H1 (cell line): ENCODE measurements around the gene SYT14. TPM values are rescaled to one million over a fixed set of nuclear protein-coding genes. Genes with fewer than 3 reads are reported as not detected.

ENCODE experiments used
- CTCF ChIA-PET: fragments of 300-600 bp; sonication (Branson Sonifier 250); formaldehyde crosslinking; loops from one replicate; lab custom pipeline; 2021; ENCODE audit not compliant: partially characterized antibody; lab: Charles Lee
- POLR2A ChIA-PET: fragments of 300-600 bp; sonication (Branson Sonifier 250); formaldehyde crosslinking; loops from one replicate; lab custom pipeline; 2021; ENCODE audit warnings: inconsistent platforms; ENCODE audit not compliant: partially characterized antibody; lab: Charles Lee
- DNase-seq, 2 experiments: peaks; one replicate each; pipeline versions ENCODE4 v3.0.0 to v3.0.0-alpha.2; 2010 to 2022; ENCODE audit warnings: low spot score in 2 of 2, low read depth in 1 of 2, mixed read lengths in 1 of 2
- FAIRE-seq: peaks from 2 replicates; lab custom pipeline; 2011; peaks lifted over from hg19 to GRCh38; lab: Jason Lieb, UNC
- H2AFZ ChIP-seq: 2 replicates; pipeline ENCODE4 v1.8.1; 2012; ENCODE audit warnings: low read length, inconsistent platforms
- H2AK5ac ChIP-seq: 2 replicates; pipeline ENCODE4 v1.6.1; 2013; ENCODE audit warnings: low read depth, low read length
- H2BK120ac ChIP-seq: replicated peaks from 2 replicates; pipeline ENCODE3; 2013; ENCODE audit warnings: low read depth, low read length, inconsistent platforms
- H2BK12ac ChIP-seq: 2 replicates; pipeline ENCODE4 v1.6.1; 2013; ENCODE audit warnings: low read depth, low read length
- H2BK15ac ChIP-seq: 2 replicates; pipeline ENCODE4 v1.6.1; 2013; ENCODE audit warnings: low read length
- H2BK20ac ChIP-seq: 2 replicates; pipeline ENCODE4 v1.6.1; 2013; ENCODE audit warnings: low read length
- H2BK5ac ChIP-seq: 2 replicates; pipeline ENCODE4 v1.6.1; 2013; ENCODE audit warnings: low read depth, low read length
- H3K14ac ChIP-seq: 2 replicates; pipeline ENCODE4 v1.6.1; 2013; ENCODE audit warnings: inconsistent platforms; ENCODE audit not compliant: insufficient read length
- H3K18ac ChIP-seq: 2 replicates; pipeline ENCODE4 v1.6.1; 2013; ENCODE audit warnings: low read length; ENCODE audit errors: extremely low read depth
- H3K23ac ChIP-seq: 2 replicates; pipeline ENCODE4 v1.6.1; 2013; ENCODE audit warnings: inconsistent platforms; ENCODE audit not compliant: insufficient read length
- H3K23me2 ChIP-seq: 2 replicates; pipeline ENCODE4 v1.6.1; 2013; ENCODE audit warnings: low read depth, low read length
- H3K27ac ChIP-seq: 2 replicates; pipeline ENCODE4 v1.6.1; 2011; ENCODE audit warnings: low read depth, low read length, inconsistent platforms
- H3K27me3 ChIP-seq, 4 experiments: replicated peaks in 1 of 4; 1 replicate in 1 of 4; 2 replicates in 3 of 4; pipeline versions ENCODE4 v1.6.1 to v1.8.1; 2011 to 2013; ENCODE audit warnings: low read length in 3 of 4, mild to moderate bottlenecking in 3 of 4, inconsistent platforms in 2 of 4, mixed read lengths in 2 of 4, moderate library complexity in 1 of 4; ENCODE audit not compliant: control insufficient read depth in 3 of 4, insufficient read depth in 3 of 4; ENCODE audit errors: extremely low read depth in 1 of 4
- H3K36me3 ChIP-seq, 4 experiments: 2 replicates each; pipeline versions ENCODE4 v1.6.1 to v1.8.1; 2011 to 2013; ENCODE audit warnings: mild to moderate bottlenecking in 4 of 4, low read length in 3 of 4, moderate library complexity in 2 of 4, control low read depth in 1 of 4, inconsistent platforms in 1 of 4; ENCODE audit not compliant: insufficient read depth in 4 of 4, control insufficient read depth in 2 of 4
- H3K4ac ChIP-seq: replicated peaks from 2 replicates; pipeline ENCODE3; 2013; ENCODE audit warnings: low read length, low read depth, mixed read lengths, inconsistent platforms; ENCODE audit not compliant: insufficient read length
- H3K4me1 ChIP-seq, 4 experiments: replicated peaks in 1 of 4; 1 replicate in 1 of 4; 2 replicates in 3 of 4; pipeline versions ENCODE4 v1.6.1 to v1.8.1; 2011 to 2013; ENCODE audit warnings: low read length in 3 of 4, inconsistent platforms in 2 of 4, mixed read lengths in 1 of 4; ENCODE audit not compliant: insufficient read depth in 4 of 4, control insufficient read depth in 3 of 4
- H3K4me2 ChIP-seq, 2 experiments: 2 replicates each; pipeline versions ENCODE4 v1.6.1 to v1.8.1; 2011 to 2013; ENCODE audit warnings: low read depth in 2 of 2, low read length in 2 of 2, control low read depth in 1 of 2, inconsistent platforms in 1 of 2, mild to moderate bottlenecking in 1 of 2; ENCODE audit not compliant: insufficient read depth in 1 of 2
- H3K4me3 ChIP-seq, 4 experiments: fragments of 200-600, 300-600 bp in 1 of 4; sonication (generic), shearing (Covaris generic), sonication (Bioruptor Twin) in 1 of 4; 2 replicates each; pipeline versions ENCODE4 v1.5.1 to v1.8.1; 2011 to 2016; ENCODE audit warnings: low read length in 4 of 4, low read depth in 3 of 4, control low read depth in 2 of 4, inconsistent platforms in 2 of 4, mild to moderate bottlenecking in 2 of 4, mixed read lengths in 1 of 4, moderate library complexity in 1 of 4; ENCODE audit not compliant: insufficient read depth in 2 of 4; ENCODE audit errors: extremely low read depth in 1 of 4
- H3K56ac ChIP-seq: replicated peaks from 2 replicates; pipeline ENCODE3; 2013; ENCODE audit warnings: low read depth, mild to moderate bottlenecking, mixed read lengths, low read length, inconsistent platforms; ENCODE audit not compliant: insufficient read length
- H3K79me1 ChIP-seq: 2 replicates; pipeline ENCODE4 v1.6.1; 2013; ENCODE audit warnings: low read depth, low read length, control low read depth
- H3K79me2 ChIP-seq, 2 experiments: 2 replicates each; pipeline versions ENCODE4 v1.6.1 to v1.8.1; 2012 to 2013; ENCODE audit warnings: low read length in 2 of 2, mild to moderate bottlenecking in 2 of 2, inconsistent platforms in 1 of 2; ENCODE audit not compliant: insufficient read depth in 2 of 2, control insufficient read depth in 1 of 2
- H3K9ac ChIP-seq, 4 experiments: replicated peaks in 1 of 4; 1 replicate in 1 of 4; 2 replicates in 3 of 4; pipeline versions ENCODE4 v1.6.1 to v1.8.1; 2011 to 2013; ENCODE audit warnings: low read depth in 3 of 4, low read length in 3 of 4, control low read depth in 2 of 4, mild to moderate bottlenecking in 2 of 4, moderate library complexity in 2 of 4, inconsistent platforms in 1 of 4; ENCODE audit errors: extremely low read depth in 1 of 4
- H3K9me3 ChIP-seq, 2 experiments: 2 replicates each; pipeline versions ENCODE4 v1.6.1 to v1.8.1; 2012 to 2013; ENCODE audit warnings: mild to moderate bottlenecking in 2 of 2, moderate library complexity in 2 of 2, control low read depth in 1 of 2, inconsistent platforms in 1 of 2, low read depth in 1 of 2, low read length in 1 of 2, mixed read lengths in 1 of 2; ENCODE audit not compliant: insufficient read depth in 2 of 2
- H4K20me1 ChIP-seq, 2 experiments: replicated peaks in 1 of 2; 2 replicates each; pipeline versions ENCODE3 to v1.8.1; 2011 to 2013; ENCODE audit warnings: inconsistent platforms in 2 of 2, low read length in 2 of 2, mild to moderate bottlenecking in 1 of 2; ENCODE audit not compliant: insufficient read depth in 2 of 2, control insufficient read depth in 1 of 2
- H4K5ac ChIP-seq: 2 replicates; pipeline ENCODE4 v1.6.1; 2013; ENCODE audit warnings: low read length, low read depth, mixed read lengths, inconsistent platforms; ENCODE audit not compliant: insufficient read length
- H4K8ac ChIP-seq: 2 replicates; pipeline ENCODE4 v1.8.0; 2013; ENCODE audit warnings: mild to moderate bottlenecking, moderate library complexity, low read length, inconsistent platforms; ENCODE audit not compliant: insufficient read depth; ENCODE audit errors: extremely low read depth
- H4K91ac ChIP-seq: replicated peaks from 2 replicates; pipeline ENCODE3; 2013; ENCODE audit warnings: low read length, mixed read lengths, inconsistent platforms; ENCODE audit not compliant: insufficient read length
- ASH2L ChIP-seq: fragments of 200-600, 300-600 bp; sonication (generic); IDR thresholded peaks from one replicate; pipeline ENCODE4 v1.7.1; 2017; ENCODE audit warnings: low read length
- BACH1 ChIP-seq: IDR thresholded peaks from 2 replicates; pipeline ENCODE4 v1.6.1; 2012; ENCODE audit warnings: low read length, improper control_type of control experiment
- GABPA ChIP-seq: IDR thresholded peaks from 2 replicates; pipeline ENCODE4 v1.6.1; 2011; ENCODE audit warnings: mild to moderate bottlenecking, low read length, moderate library complexity, borderline replicate concordance; ENCODE audit not compliant: insufficient read depth
- GTF2F1 ChIP-seq: IDR thresholded peaks from 2 replicates; pipeline ENCODE4 v1.6.1; 2012; ENCODE audit warnings: low read depth, low read length, improper control_type of control experiment, borderline replicate concordance
- JUN ChIP-seq: IDR thresholded peaks from 2 replicates; pipeline ENCODE4 v1.6.1; 2011; ENCODE audit warnings: low read depth, mild to moderate bottlenecking, improper control_type of control experiment, low read length
- KDM5A ChIP-seq: fragments of 200-600 bp; IDR thresholded peaks from 2 replicates; pipeline ENCODE4 v1.7.1; 2012; ENCODE audit warnings: mild to moderate bottlenecking, low read length, inconsistent platforms, mixed read lengths
- RBBP5 ChIP-seq: IDR thresholded peaks from 2 replicates; pipeline ENCODE4 v1.7.1; 2012; ENCODE audit warnings: low read depth, mild to moderate bottlenecking, inconsistent platforms, low read length, moderate library complexity, borderline replicate concordance
- SIRT6 ChIP-seq: IDR thresholded peaks from one replicate; pipeline ENCODE4 v1.7.1; 2012; ENCODE audit warnings: low read length, inconsistent platforms
- SIX5 ChIP-seq: IDR thresholded peaks from 2 replicates; pipeline ENCODE4 v1.6.1; 2011; ENCODE audit warnings: mild to moderate bottlenecking, low read depth, low read length
- SRF ChIP-seq: IDR thresholded peaks from 2 replicates; pipeline ENCODE4 v1.6.1; 2011; ENCODE audit warnings: mild to moderate bottlenecking, low read depth, low read length, moderate library complexity
- TAF7 ChIP-seq: optimal IDR thresholded peaks from 2 replicates; pipeline ENCODE3; 2011; ENCODE audit warnings: low read depth, mild to moderate bottlenecking, inconsistent platforms, low read length, moderate library complexity, borderline replicate concordance
- YY1 ChIP-seq: IDR thresholded peaks from 2 replicates; pipeline ENCODE4 v1.6.1; 2011; ENCODE audit warnings: low read depth, mild to moderate bottlenecking, low read length
- polyA plus RNA-seq, 7 experiments: library from polyadenylated mRNA; depleted of rRNA in 3 of 7; stranded (reverse) in 5 of 7; unstranded in 2 of 7; fragments of >200 nt in 5 of 7; fragments of 200-250 nt in 2 of 7; gene quantifications; 1 replicate in 5 of 7; 2 replicates in 1 of 7; 4 replicates in 1 of 7; pipeline versions ENCODE4 v1.2.1 to v1.2.3, GENCODE V29; 2011 to 2013; ENCODE audit warnings: missing spikeins in 2 of 7, mixed read lengths in 2 of 7
- total RNA-seq: library from RNA; stranded (reverse); fragmentation: NEBNext Ultra II Directional; extraction: Animal tissue kit (Norgen Biotek cat#: 25700); gene quantifications from 2 replicates; pipeline ENCODE4 v1.2.1, GENCODE V29; 2021
- TF ChIP-seq, protein P1 (sequence below): IDR thresholded peaks from 2 replicates; pipeline ENCODE4 v1.6.1; 2011; ENCODE audit warnings: low read depth, mild to moderate bottlenecking, low read length; ENCODE audit not compliant: insufficient read depth
- TF ChIP-seq, protein P2 (sequence below): IDR thresholded peaks from 2 replicates; pipeline ENCODE4 v1.6.1; 2011; ENCODE audit warnings: low read length, improper control_type of control experiment

The SYT14 gene
- total and polyA plus RNA-seq, 2 of the 8 experiments (the other 6 are each of a cell fraction or from before 2014, with no cell fraction given): 2.3 to 18.4 TPM

DNA sequence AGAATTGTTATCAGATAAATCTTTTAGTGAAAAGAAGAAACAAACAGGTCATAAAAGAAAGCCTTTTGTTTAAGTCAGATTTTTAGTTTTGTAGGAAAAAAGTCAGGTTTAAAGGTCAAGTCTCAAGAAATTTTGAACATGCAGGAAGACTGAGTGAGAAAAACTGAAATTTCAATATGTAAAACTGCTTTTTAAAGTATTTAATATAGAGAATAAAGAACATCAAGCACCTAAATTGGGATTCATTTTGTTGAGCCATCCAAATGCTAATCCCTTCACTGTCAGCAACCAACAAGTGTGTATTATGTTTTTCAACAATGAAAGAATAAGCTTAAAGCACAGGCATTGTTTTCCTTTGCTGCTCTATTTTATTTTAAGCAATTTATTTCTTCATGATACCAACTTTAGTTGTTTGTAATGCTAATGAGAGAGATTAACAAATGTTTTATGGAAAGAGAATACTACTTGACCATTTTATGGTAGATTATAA is 179.7 kb downstream of the SYT14 start:
- H3K4ac ChIP-seq: no peak overlapping the region
- no peaks in the 10 kb centered on the region for H3K23me2 ChIP-seq
- no peak overlapping the region for H3K56ac ChIP-seq
- H3K79me2 ChIP-seq: no peaks in the 10 kb centered on the region
- CTCF ChIA-PET: interaction anchor here (1.2 kb wide), 1 partner anchor 10 kb away, joined by 4 read pairs; no protein-coding TSS in a partner anchor
- H3K9ac ChIP-seq: no peak overlapping the region
- no peak overlapping the region for H2BK20ac ChIP-seq
- no peak overlapping the region for H4K8ac ChIP-seq
- H3K14ac ChIP-seq: no peak overlapping the region
- H3K79me1 ChIP-seq: no peaks in the 10 kb centered on the region
- POLR2A ChIA-PET: interaction anchor here (1.3 kb wide), 1 partner anchor 256 kb away, joined by 4 read pairs; no protein-coding TSS in a partner anchor
- DNase-seq: no peak
- H4K20me1 ChIP-seq: no peaks in the 10 kb centered on the region
- H2BK5ac ChIP-seq: no peak overlapping the region
- no peak overlapping the region for H2BK15ac ChIP-seq
- H4K91ac ChIP-seq: no peak overlapping the region
- no peak overlapping the region; a peak in 1 of 4 replicates for H3K4me2 ChIP-seq
- FAIRE-seq: no peak
- H2AK5ac ChIP-seq: no peak overlapping the region
- peaks cover 0 to 5% of the 10 kb centered on the region in 2 experiments; a peak in 3 of 4 replicates for H3K9me3 ChIP-seq
- no peaks in the 10 kb centered on the region; a peak in 1 of 8 replicates for H3K36me3 ChIP-seq
- H2AFZ ChIP-seq: no peak overlapping the region
- peaks cover 0 to 9% (median 0%) of the 10 kb centered on the region in 4 experiments; a peak in 1 of 7 replicates for H3K4me1 ChIP-seq
- H3K4me3 ChIP-seq: 0 out of 8 replicates have a peak overlapping the region, but pooled peaks of 1 of the 4 experiments have one; percentile 4
- peak overlapping the region; percentile 95 for H4K5ac ChIP-seq
- H3K27me3 ChIP-seq: no peaks in the 10 kb centered on the region
- no peak overlapping the region for H2BK120ac ChIP-seq
- no peak overlapping the region for H2BK12ac ChIP-seq
- no peak overlapping the region for H3K23ac ChIP-seq
- H3K18ac ChIP-seq: no peak overlapping the region
- no peak overlapping the region for H3K27ac ChIP-seq
- TF ChIP-seq BACH1 (no peak), SIRT6 (no peak), GABPA (no peak), RBBP5 (no peak), SRF (no peak), SIX5 (no peak), GTF2F1 (no peak), ASH2L (no peak), JUN (no peak), YY1 (no peak), TAF7 (no peak), KDM5A (no peak)
- TF ChIP-seq, protein P1, sequence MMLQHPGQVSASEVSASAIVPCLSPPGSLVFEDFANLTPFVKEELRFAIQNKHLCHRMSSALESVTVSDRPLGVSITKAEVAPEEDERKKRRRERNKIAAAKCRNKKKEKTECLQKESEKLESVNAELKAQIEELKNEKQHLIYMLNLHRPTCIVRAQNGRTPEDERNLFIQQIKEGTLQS: no peak
- TF ChIP-seq, protein P2, sequence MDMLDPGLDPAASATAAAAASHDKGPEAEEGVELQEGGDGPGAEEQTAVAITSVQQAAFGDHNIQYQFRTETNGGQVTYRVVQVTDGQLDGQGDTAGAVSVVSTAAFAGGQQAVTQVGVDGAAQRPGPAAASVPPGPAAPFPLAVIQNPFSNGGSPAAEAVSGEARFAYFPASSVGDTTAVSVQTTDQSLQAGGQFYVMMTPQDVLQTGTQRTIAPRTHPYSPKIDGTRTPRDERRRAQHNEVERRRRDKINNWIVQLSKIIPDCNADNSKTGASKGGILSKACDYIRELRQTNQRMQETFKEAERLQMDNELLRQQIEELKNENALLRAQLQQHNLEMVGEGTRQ: no peak
